GM21390 (cell line): ENCODE data around the gene MRPS35.

Source experiments
- ATAC-seq: cut with Tn5 transposase; IDR thresholded peaks from one replicate; pipeline ENCODE4 v1.9.1; 2021; ENCODE audit not compliant: unreplicated experiment

MRPS35 gene

DNA sequence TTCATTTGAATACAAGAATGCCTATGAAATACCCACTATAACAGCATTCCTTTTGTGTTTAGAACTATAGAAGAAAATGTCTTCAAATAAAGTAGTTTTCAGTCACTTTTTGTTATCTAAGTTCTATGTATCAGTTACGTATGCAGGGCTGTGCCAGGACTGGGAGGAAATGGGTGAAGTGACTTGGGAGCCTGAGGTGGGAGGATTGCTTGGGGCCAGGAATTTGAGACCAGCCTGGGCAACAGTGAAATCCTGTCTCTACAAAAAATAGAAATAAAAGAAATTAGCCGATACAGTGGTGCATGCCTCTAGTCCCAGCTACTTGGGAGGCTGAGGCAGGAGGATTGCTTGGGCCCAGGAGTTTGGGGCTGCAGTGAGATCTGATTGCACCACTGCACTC, 92.3 kb downstream of the MRPS35 start:
- ATAC-seq, result no peak

DNA sequence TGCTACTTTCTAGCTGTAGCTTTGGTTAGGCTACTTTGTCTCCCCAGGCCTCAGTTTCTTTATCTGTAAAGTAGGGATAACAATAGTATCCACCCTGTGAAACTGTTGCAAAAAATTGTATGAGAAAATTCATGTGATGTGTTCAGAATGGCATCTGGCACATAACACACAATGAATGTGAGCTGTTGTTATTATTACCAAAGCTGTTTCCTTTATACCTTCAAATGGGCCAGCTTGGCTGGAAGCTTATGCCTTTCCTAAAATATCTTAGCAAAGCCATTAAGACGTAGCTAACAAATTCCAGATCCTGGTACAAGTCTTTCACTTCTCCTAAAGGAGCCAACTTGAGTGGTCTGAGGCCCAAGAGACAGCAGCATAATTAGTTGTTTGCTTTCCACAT, 94.6 kb downstream of the MRPS35 start:
- ATAC-seq, result no peak
